Ishikawa (cell line): ENCODE measurements around the gene ZNF653.

ENCODE experiments used
- EGR1 ChIP-seq: IDR thresholded peaks from 2 replicates; pipeline ENCODE4 v1.6.1; 2012
- EP300 ChIP-seq: IDR thresholded peaks from 2 replicates; pipeline ENCODE4 v1.6.1; 2012; ENCODE audit warnings: borderline replicate concordance
- FOXM1 ChIP-seq: IDR thresholded peaks from 2 replicates; pipeline ENCODE4 v1.6.1; 2012; ENCODE audit warnings: low read depth, borderline replicate concordance
- MAX ChIP-seq: IDR thresholded peaks from 2 replicates; pipeline ENCODE4 v1.6.1; 2012
- NFIC ChIP-seq: IDR thresholded peaks from 2 replicates; pipeline ENCODE4 v1.6.1; 2012
- RAD21 ChIP-seq: IDR thresholded peaks from 2 replicates; pipeline ENCODE4 v1.6.1; 2012; ENCODE audit warnings: low read depth
- TAF1 ChIP-seq: IDR thresholded peaks from 2 replicates; pipeline ENCODE4 v1.6.1; 2012; ENCODE audit warnings: low read depth, mild to moderate bottlenecking
- TEAD4 ChIP-seq: IDR thresholded peaks from 2 replicates; pipeline ENCODE4 v1.6.1; 2012
- YY1 ChIP-seq: IDR thresholded peaks from 2 replicates; pipeline ENCODE4 v1.6.1; 2012; ENCODE audit warnings: low read depth
- ZBTB7A ChIP-seq: IDR thresholded peaks from 2 replicates; pipeline ENCODE4 v1.6.1; 2012; ENCODE audit warnings: low read depth
- TF ChIP-seq, protein P1 (sequence below): IDR thresholded peaks from 2 replicates; pipeline ENCODE4 v1.6.1; 2012; ENCODE audit warnings: low read depth, mild to moderate bottlenecking

DNA sequence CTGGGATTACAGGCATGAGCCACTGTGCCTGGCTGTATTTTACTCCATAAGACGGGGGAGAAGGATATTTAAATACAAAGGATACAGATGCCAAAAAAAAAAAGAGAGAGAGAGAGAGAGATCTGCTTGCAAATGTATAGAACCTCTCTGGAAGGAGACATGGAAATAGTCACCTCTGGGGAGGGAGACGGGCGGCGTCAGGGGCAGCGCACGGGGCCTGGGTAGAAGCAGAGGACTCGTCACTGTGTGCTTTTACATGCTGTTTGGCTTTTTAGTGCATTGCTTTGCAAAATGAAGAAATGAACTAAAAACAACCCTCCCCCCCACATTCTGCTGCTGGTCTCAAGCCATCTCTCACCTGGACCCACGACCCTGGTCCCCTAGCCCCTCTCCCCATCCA, 4.8 kb upstream of the ZNF653 start:
- no peak for TF ChIP-seq MAX
- no peak for TF ChIP-seq YY1
- no peak for TF ChIP-seq EP300
- no peak for TF ChIP-seq RAD21
- TF ChIP-seq ZBTB7A: no peak
- no peak for TF ChIP-seq NFIC
- no peak for TF ChIP-seq FOXM1
- TF ChIP-seq TEAD4: no peak
- TF ChIP-seq EGR1: no peak
- TF ChIP-seq, protein P1, sequence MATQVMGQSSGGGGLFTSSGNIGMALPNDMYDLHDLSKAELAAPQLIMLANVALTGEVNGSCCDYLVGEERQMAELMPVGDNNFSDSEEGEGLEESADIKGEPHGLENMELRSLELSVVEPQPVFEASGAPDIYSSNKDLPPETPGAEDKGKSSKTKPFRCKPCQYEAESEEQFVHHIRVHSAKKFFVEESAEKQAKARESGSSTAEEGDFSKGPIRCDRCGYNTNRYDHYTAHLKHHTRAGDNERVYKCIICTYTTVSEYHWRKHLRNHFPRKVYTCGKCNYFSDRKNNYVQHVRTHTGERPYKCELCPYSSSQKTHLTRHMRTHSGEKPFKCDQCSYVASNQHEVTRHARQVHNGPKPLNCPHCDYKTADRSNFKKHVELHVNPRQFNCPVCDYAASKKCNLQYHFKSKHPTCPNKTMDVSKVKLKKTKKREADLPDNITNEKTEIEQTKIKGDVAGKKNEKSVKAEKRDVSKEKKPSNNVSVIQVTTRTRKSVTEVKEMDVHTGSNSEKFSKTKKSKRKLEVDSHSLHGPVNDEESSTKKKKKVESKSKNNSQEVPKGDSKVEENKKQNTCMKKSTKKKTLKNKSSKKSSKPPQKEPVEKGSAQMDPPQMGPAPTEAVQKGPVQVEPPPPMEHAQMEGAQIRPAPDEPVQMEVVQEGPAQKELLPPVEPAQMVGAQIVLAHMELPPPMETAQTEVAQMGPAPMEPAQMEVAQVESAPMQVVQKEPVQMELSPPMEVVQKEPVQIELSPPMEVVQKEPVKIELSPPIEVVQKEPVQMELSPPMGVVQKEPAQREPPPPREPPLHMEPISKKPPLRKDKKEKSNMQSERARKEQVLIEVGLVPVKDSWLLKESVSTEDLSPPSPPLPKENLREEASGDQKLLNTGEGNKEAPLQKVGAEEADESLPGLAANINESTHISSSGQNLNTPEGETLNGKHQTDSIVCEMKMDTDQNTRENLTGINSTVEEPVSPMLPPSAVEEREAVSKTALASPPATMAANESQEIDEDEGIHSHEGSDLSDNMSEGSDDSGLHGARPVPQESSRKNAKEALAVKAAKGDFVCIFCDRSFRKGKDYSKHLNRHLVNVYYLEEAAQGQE: no peak
- no peak for TF ChIP-seq TAF1
